GM12878 (cell line): ENCODE measurements around the gene IQCF6. TPM values are rescaled to one million over a fixed set of nuclear protein-coding genes. Genes with fewer than 3 reads are reported as not detected.

ENCODE experiments used
- ATAC-seq: fragments of 200-7000 bp; cut with Tn5 transposase; 3 replicates; pipeline ENCODE4 v1.9.1; 2020; ENCODE audit warnings: mild to moderate bottlenecking, moderate library complexity
- BruUV-seq: library from RNA; stranded (reverse); fragments of 400-500 nt; replicated peaks from 2 replicates; lab custom pipeline; 2021; lab: Mats Ljungman, UMichigan
- CTCF ChIA-PET: fragments of 300-600 bp; sonication (Branson Sonifier 250); formaldehyde crosslinking; extraction: SDS; loops from one replicate; lab custom pipeline; 2021; ENCODE audit warnings: inconsistent platforms; lab: Yijun Ruan, JAX
- POLR2A ChIA-PET: fragments of 350-600 bp; formaldehyde crosslinking; extraction: SDS; loops from one replicate; lab custom pipeline; 2021; ENCODE audit warnings: inconsistent platforms; lab: Charles Lee
- RAD21 ChIA-PET: fragments of 300-600 bp; sonication (Branson Sonifier 250); formaldehyde crosslinking; loops from one replicate; lab custom pipeline; 2023; ENCODE audit warnings: antibody characterized with exemption; ENCODE audit not compliant: unreplicated experiment; lab: Charles Lee
- SMC1A ChIA-PET: fragments of 300-600 bp; sonication (Branson Sonifier 250); formaldehyde crosslinking; loops from one replicate; lab custom pipeline; 2023; ENCODE audit not compliant: unreplicated experiment, uncharacterized antibody; lab: Charles Lee
- DNase-seq: peaks from one replicate; pipeline ENCODE4 v3.0.0-alpha.2; 2011; ENCODE audit warnings: low read depth, low spot score
- FAIRE-seq: peaks from 3 replicates; lab custom pipeline; 2011; peaks lifted over from hg19 to GRCh38; lab: Jason Lieb, UNC
- H2AFZ ChIP-seq: 2 replicates; pipeline ENCODE4 v1.6.0; 2011; ENCODE audit warnings: low read depth, low read length, control low read depth; ENCODE audit not compliant: control insufficient read depth
- H3K27ac ChIP-seq: 2 replicates; pipeline ENCODE4 v1.5.1; 2011; ENCODE audit warnings: control low read depth; ENCODE audit not compliant: control insufficient read depth, insufficient read depth
- H3K27me3 ChIP-seq, 2 experiments: replicated peaks in 1 of 2; 2 replicates each; pipeline versions ENCODE4 v1.6.0 to v1.6.1; 2011; ENCODE audit warnings: low read length in 1 of 2; ENCODE audit not compliant: control insufficient read depth in 2 of 2, insufficient read depth in 2 of 2
- H3K36me3 ChIP-seq, 2 experiments: 2 replicates each; pipeline ENCODE4 v1.5.1; 2011; ENCODE audit warnings: low read length in 1 of 2; ENCODE audit not compliant: control insufficient read depth in 2 of 2, insufficient read depth in 2 of 2
- H3K4me1 ChIP-seq: 2 replicates; pipeline ENCODE4 v1.6.1; 2011; ENCODE audit warnings: mild to moderate bottlenecking, low read length, moderate library complexity, mixed read lengths; ENCODE audit not compliant: control insufficient read depth, insufficient read depth
- H3K4me2 ChIP-seq: 2 replicates; pipeline ENCODE4 v1.6.0; 2011; ENCODE audit warnings: control low read depth; ENCODE audit not compliant: control insufficient read depth, insufficient read depth
- H3K4me3 ChIP-seq: fragments of 200-600 bp; sonication (generic); 2 replicates; pipeline ENCODE4 v1.5.1; 2016
- H3K79me2 ChIP-seq: 2 replicates; pipeline ENCODE4 v1.6.0; 2011; ENCODE audit warnings: low read length; ENCODE audit not compliant: control insufficient read depth, insufficient read depth
- H3K9ac ChIP-seq: 2 replicates; pipeline ENCODE4 v1.8.0; 2011; ENCODE audit warnings: low read length, control low read depth, mixed read lengths; ENCODE audit not compliant: control insufficient read depth, insufficient read depth
- H3K9me3 ChIP-seq: replicated peaks from 3 replicates; pipeline ENCODE4 v1.5.1; 2011; ENCODE audit warnings: mild to moderate bottlenecking, low read length; ENCODE audit not compliant: control insufficient read depth, insufficient read depth
- H4K20me1 ChIP-seq: 2 replicates; pipeline ENCODE4 v1.6.0; 2011; ENCODE audit not compliant: control insufficient read depth, insufficient read depth
- BCL11A ChIP-seq: IDR thresholded peaks from 2 replicates; pipeline ENCODE4 v1.6.1; 2011; ENCODE audit warnings: low read depth, low read length
- CEBPB ChIP-seq, 2 experiments: fragments of 150-350 bp in 1 of 2; IDR thresholded peaks; 2 replicates each; pipeline ENCODE4 v1.6.1; 2012 to 2014; ENCODE audit warnings: low read depth in 2 of 2, low read length in 2 of 2, borderline replicate concordance in 1 of 2, inconsistent platforms in 1 of 2
- JUNB ChIP-seq: IDR thresholded peaks from 2 replicates; pipeline ENCODE4 v1.6.1; 2016; ENCODE audit warnings: antibody characterized with exemption, mild to moderate bottlenecking
- RB1 ChIP-seq: fragments of 450-650 bp; formaldehyde crosslinking; IDR thresholded peaks from 2 replicates; pipeline ENCODE4 v1.6.1; 2017; ENCODE audit warnings: mild to moderate bottlenecking, borderline replicate concordance
- RELA ChIP-seq: fragments of 450-650 bp; IDR thresholded peaks from 2 replicates; pipeline ENCODE4 v1.8.0; 2014; ENCODE audit warnings: borderline replicate concordance; ENCODE audit not compliant: partially characterized antibody
- RELB ChIP-seq: fragments of 450-650 bp; IDR thresholded peaks from 2 replicates; pipeline ENCODE4 v1.6.1; 2017; ENCODE audit warnings: low read depth, mild to moderate bottlenecking, moderate library complexity
- SIN3A ChIP-seq: IDR thresholded peaks from 2 replicates; pipeline ENCODE4 v1.6.1; 2012; ENCODE audit warnings: low read depth, low read length, improper control_type of control experiment
- SMAD5 ChIP-seq: IDR thresholded peaks from 2 replicates; pipeline ENCODE4 v1.6.1; 2016; ENCODE audit warnings: antibody characterized with exemption, low read depth
- ZBTB40 ChIP-seq: fragments of 450-650 bp; IDR thresholded peaks from 2 replicates; pipeline ENCODE4 v1.6.1; 2016; ENCODE audit warnings: mild to moderate bottlenecking, moderate library complexity, borderline replicate concordance
- ZNF622 ChIP-seq: fragments of 450-650 bp; IDR thresholded peaks from 2 replicates; pipeline ENCODE4 v1.6.1; 2017; ENCODE audit warnings: mild to moderate bottlenecking, inconsistent platforms
- ZNF687 ChIP-seq: fragments of 450-650 bp; IDR thresholded peaks from 2 replicates; pipeline ENCODE4 v1.6.1; 2017; ENCODE audit warnings: mild to moderate bottlenecking, moderate library complexity
- WGBS: methylation state at CpG from one replicate; pipeline ENCODE4 v1.1.6; 2016; ENCODE audit warnings: low lambda C conversion rate; ENCODE audit not compliant: insufficient replicate concordance, insufficient coverage; ENCODE audit errors: missing lambda C conversion rate; 5-methylcytosine and 5-hydroxymethylcytosine counted together
- in situ Hi-C: fragments of 300-500 bp; cut with MboI; formaldehyde crosslinking; loops from 9 replicates; pipeline ENCODE4 v1.14.3; 2018; ENCODE audit warnings: mixed read lengths
- intact Hi-C: fragments of 100-400 bp; cut with micrococcal nuclease; formaldehyde crosslinking; loops from one replicate; pipeline ENCODE4 v1.14.2; 2022; ENCODE audit not compliant: unreplicated experiment
- polyA plus RNA-seq, 11 experiments: library from polyadenylated mRNA; depleted of rRNA in 4 of 11; unstranded in 6 of 11; stranded (reverse) in 5 of 11; fragments of >200 nt; fragmentation: Nextera tagmentation in 4 of 11; fragmentation: Illumina TruSeq in 1 of 11; extraction: Ambion mirVana in 4 of 11; extraction: Trizol in 1 of 11; gene quantifications; 1 replicate in 1 of 11; 2 replicates in 10 of 11; pipeline versions ENCODE4 v1.2.1 to v1.2.3, GENCODE V29; 2011 to 2016; ENCODE audit warnings: inconsistent platforms in 2 of 11, missing spikeins in 2 of 11, low read depth in 1 of 11
- total RNA-seq, 4 experiments: library from RNA; depleted of rRNA in 3 of 4; stranded (reverse); fragments of >200 nt in 3 of 4; fragmentation: Illumina TruSeq in 1 of 4; extraction: Trizol in 1 of 4; gene quantifications; 2 replicates each; pipeline versions ENCODE4 v1.2.1 to v1.2.3, GENCODE V29; 2013 to 2021

The IQCF6 gene
- total and polyA plus RNA-seq, 10 of the 15 experiments (the other 5 are each of a cell fraction or from before 2014, with no cell fraction given), result not detected

- in situ Hi-C loops, result loop anchor here (5.0 kb wide), 1 partner anchor 298 kb away; the partner anchor contains the start of gene DCAF1
- Histone ChIP-seq H3K4me1 (no peaks in the 10 kb centered on the region), H3K36me3 (no peaks in the 10 kb centered on the region), H4K20me1 (no peaks in the 10 kb centered on the region), H3K4me3 (no peak overlapping the region), H3K27ac (no peak overlapping the region), H3K27me3 (no peaks in the 10 kb centered on the region; a peak in 1 of 4 replicates), H3K9me3 (no peaks in the 10 kb centered on the region), H3K79me2 (no peaks in the 10 kb centered on the region), H2AFZ (no peak overlapping the region), H3K9ac (no peak overlapping the region), H3K4me2 (no peak overlapping the region)
- ATAC-seq (no peak), DNase-seq (no peak), FAIRE-seq (no peak)
- intact Hi-C loops, result loop anchor here (1.0 to 2.0 kb wide), 2 partner anchors 81 to 298 kb away; no protein-coding TSS in a partner anchor
- ChIA-PET CTCF (interaction anchor here (1.1 to 9.5 kb wide), 5 partner anchors 82 to 411 kb away, joined by 4 to 116 read pairs (median 14); partner anchors contain the start of gene DCAF1), POLR2A (no interaction called here), RAD21 (interaction anchor here (1.3 to 4.5 kb wide), 3 partner anchors 81 to 299 kb away, joined by 4 to 47 read pairs (median 28); partner anchors contain the start of gene DCAF1), SMC1A (interaction anchor here (0.6 to 2.2 kb wide), 6 partner anchors 82 to 321 kb away, joined by 3 to 7 read pairs (median 4); no protein-coding TSS in a partner anchor)
- WGBS, result 47% methylated on average over 5 of the region's 5 CpGs
- BruUV-seq, result no TSS peak
- no peak for TF ChIP-seq ZNF687
- TF ChIP-seq BCL11A, result no peak
- TF ChIP-seq RB1, result no peak
- no peak for TF ChIP-seq RELA
- TF ChIP-seq SMAD5, result no peak
- TF ChIP-seq SIN3A, result no peak
- no peak for TF ChIP-seq ZBTB40
- TF ChIP-seq CEBPB (IDR thresholded peaks at IDR 0.05; ENCODE audit: borderline replicate concordance in 1 of 2, low read depth in 2 of 2, low read length in 2 of 2), result no peak
- no peak for TF ChIP-seq JUNB
- no peak for TF ChIP-seq ZNF622
- no peak for TF ChIP-seq RELB
These were observed 21.7 kb upstream of the IQCF6 start for GRCh38 chr3:51800750-51801125.
